ENCODE results near the gene ROMO1.
"Not testable (repeated sequence)": the region's sequence is repeated elsewhere in the genome, so short reads cannot be mapped to it uniquely, and the experiment has no call there.

Gene ROMO1

DNA sequence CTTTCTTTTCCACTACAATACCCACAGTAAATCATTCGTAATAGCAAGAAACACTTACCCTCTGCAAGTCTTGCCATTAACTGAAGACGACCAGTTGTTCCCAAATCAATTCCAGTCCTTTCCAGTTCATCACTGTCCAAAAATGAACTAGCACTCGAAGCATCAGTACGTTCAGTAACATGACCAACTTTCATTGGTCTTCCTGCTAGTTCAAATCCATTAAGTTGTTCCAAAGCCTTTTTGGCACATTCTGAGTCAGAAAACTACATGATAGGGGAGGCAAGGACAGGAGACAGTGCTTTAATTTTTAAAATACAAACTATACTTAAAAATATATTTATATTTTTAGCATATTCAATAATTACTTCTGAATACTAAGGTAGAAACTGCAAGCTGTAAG, 14.9 kb downstream of the ROMO1 start:
- TF ChIP-seq, protein P1, sequence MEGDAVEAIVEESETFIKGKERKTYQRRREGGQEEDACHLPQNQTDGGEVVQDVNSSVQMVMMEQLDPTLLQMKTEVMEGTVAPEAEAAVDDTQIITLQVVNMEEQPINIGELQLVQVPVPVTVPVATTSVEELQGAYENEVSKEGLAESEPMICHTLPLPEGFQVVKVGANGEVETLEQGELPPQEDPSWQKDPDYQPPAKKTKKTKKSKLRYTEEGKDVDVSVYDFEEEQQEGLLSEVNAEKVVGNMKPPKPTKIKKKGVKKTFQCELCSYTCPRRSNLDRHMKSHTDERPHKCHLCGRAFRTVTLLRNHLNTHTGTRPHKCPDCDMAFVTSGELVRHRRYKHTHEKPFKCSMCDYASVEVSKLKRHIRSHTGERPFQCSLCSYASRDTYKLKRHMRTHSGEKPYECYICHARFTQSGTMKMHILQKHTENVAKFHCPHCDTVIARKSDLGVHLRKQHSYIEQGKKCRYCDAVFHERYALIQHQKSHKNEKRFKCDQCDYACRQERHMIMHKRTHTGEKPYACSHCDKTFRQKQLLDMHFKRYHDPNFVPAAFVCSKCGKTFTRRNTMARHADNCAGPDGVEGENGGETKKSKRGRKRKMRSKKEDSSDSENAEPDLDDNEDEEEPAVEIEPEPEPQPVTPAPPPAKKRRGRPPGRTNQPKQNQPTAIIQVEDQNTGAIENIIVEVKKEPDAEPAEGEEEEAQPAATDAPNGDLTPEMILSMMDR (IDR thresholded peaks at IDR 0.05; ENCODE audit: insufficient read depth, low read length, missing control alignments), result no peak
- ChIA-PET CTCF (interaction anchor here (0.7 to 1.8 kb wide), 5 partner anchors 9 to 250 kb away, joined by 3 to 6 read pairs (median 4); no protein-coding TSS in a partner anchor), POLR2A (no interaction called here)
- no peak for DNase-seq (ENCODE audit: low read depth, low spot score)
- H3K4me3 ChIP-seq (ENCODE audit: low read depth, low read length), result no peak overlapping the region

DNA sequence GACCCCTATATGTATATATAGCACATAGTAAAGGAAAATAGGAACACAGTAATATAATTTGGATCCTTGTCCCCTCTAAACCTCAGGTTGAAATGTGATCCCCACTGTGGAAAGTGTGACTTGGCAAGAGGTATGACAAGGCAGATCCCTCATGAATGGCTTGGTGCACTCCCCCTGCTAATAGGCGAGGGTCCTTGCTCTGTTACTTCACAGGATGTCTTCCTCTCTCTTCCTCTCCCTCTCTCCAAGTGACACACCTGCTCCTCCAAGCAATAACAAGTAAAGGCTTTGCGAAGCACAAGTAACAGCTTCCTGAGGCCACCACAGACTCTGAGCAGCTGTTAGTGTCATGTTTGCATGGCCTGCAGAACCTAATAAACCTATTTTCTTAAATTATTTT, 16.4 kb downstream of the ROMO1 start:
- ChIA-PET CTCF (no interaction called here), POLR2A (interaction anchor here (0.5 to 0.6 kb wide), 2 partner anchors 22 to 24 kb away, joined by 3 read pairs; no protein-coding TSS in a partner anchor)
- TF ChIP-seq, protein P1 (IDR thresholded peaks at IDR 0.05; ENCODE audit: insufficient read depth, low read length, missing control alignments), result no peak

DNA sequence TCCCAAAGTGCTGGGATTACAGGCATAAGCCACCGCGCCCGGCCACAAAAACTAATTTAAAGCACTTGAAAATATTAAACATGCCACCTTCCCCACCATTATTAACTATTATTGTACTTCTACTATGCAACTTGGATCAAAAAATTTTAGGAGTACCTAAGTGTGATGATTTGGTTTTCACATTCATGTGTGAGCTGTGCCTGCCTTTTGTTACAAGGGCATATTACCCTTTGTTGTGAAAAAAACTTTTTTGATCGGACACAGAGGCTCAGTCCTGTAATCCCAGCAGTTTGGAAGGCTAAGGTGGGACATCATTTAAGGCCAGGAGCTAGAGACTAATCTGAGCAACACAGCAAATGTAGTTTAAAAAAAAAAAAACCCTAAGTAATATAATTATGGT, 17.1 kb downstream of the ROMO1 start:
- TF ChIP-seq, protein P1 (IDR thresholded peaks at IDR 0.05; ENCODE audit: insufficient read depth, low read length, missing control alignments), result no peak
- no peak for DNase-seq (ENCODE audit: low read depth, low spot score)
- H3K4me3 ChIP-seq (ENCODE audit: low read depth, low read length), result no peak overlapping the region
- ChIA-PET POLR2A (no interaction called here), CTCF (no interaction called here)

More for the DNA sequence above, 16.4 kb downstream of the ROMO1 start:
- H3K4me3 ChIP-seq (ENCODE audit: low read depth, low read length), result no peak overlapping the region
- no peak for DNase-seq (ENCODE audit: low read depth, low spot score)

DNA sequence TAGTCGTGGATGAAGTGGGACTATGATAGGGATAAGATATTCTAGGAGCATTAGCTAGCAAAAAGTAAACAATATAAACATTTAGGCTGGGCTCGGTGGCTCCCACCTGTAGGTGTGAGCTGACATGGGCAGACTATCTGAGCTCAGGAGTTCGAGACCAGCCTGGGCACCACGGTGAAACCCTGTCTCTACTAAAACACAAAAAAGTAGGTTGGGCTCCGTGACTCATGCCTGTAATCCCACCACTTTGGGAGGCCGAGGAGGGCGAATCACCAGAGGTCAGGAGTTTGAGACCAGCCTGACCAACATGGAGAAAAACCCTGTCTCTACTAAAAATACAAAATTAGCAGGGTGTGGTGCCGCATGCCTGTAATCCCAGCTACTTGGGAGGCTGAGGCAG, 19.1 kb downstream of the ROMO1 start:
- POLR2A ChIA-PET, result interaction anchor here (0.7 to 2.0 kb wide), 3 partner anchors 9 to 21 kb away, joined by 3 to 7 read pairs (median 3); no protein-coding TSS in a partner anchor
- not testable (repeated sequence) for H3K4me3 ChIP-seq (ENCODE audit: low read depth, low read length); DNase-seq (ENCODE audit: low read depth, low spot score)
- CTCF ChIA-PET, result interaction anchor here (0.9 to 2.3 kb wide), 3 partner anchors 13 to 21 kb away, joined by 3 to 13 read pairs (median 5); no protein-coding TSS in a partner anchor

DNA sequence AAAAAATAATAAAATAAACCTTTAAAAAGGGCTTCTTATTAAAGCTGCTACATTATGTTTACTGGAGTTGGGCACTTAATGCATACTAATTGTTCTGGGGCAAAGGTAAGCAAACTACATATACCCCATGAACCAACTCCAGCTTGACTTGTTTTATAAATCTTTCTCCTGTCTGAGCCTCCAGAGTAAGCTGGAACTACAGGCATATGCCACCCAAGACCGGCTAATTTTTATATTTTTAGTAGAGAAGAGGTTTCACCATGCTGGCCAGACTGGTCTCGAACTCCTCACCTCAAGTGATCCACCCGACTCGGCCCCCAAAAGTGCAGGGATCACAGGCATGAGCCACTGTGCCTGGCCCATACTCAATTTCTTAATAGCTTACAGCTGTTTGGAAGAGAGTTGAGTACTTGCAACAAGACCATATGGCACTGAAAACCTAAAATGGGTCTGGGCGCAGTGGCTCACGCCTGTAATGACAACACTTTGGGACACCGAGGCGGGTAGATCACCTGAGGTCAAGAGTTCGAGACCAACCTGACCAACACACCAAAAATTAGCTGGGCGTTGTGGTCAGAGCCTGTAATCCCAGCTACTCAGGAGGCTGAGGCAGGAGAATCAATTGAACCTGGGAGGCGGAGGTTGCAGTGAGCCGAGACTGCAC, 19.9 kb downstream of the ROMO1 start:
- CTCF ChIA-PET, result interaction anchor here (0.8 to 2.3 kb wide), 6 partner anchors 10 to 165 kb away, joined by 3 to 13 read pairs (median 3); no protein-coding TSS in a partner anchor
- POLR2A ChIA-PET, result interaction anchor here (0.7 to 2.0 kb wide), 5 partner anchors 10 to 20 kb away, joined by 3 to 7 read pairs (median 6); no protein-coding TSS in a partner anchor

DNA sequence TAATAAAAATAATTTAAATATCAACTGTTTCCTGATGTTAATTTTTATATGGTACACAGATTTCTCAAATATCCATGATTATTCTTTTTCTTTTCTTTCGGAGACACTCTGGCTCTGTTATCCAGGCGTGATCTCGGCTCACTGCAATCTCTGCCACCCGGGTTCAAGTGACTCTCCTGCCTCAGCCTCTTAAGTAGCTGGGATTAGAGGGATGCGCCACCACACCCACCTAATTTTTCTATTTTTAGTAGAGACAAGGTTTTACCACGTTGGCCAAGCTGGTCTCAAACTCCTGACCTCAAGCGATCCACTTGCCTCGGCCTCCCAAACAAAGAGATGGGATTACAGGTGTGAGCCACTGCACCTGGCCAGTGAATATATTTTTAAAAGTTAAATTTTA, 20.5 kb downstream of the ROMO1 start:
- TF ChIP-seq, protein P1 (IDR thresholded peaks at IDR 0.05; ENCODE audit: insufficient read depth, low read length, missing control alignments), result no peak
- H3K4me3 ChIP-seq (ENCODE audit: low read depth, low read length), result no peak overlapping the region
- ChIA-PET CTCF (interaction anchor here (0.8 to 2.3 kb wide), 6 partner anchors 10 to 164 kb away, joined by 3 to 13 read pairs (median 3); no protein-coding TSS in a partner anchor), POLR2A (interaction anchor here (0.7 to 2.0 kb wide), 4 partner anchors 9 to 169 kb away, joined by 3 to 7 read pairs (median 6); no protein-coding TSS in a partner anchor)
- DNase-seq (ENCODE audit: low read depth, low spot score), result no peak

More for the DNA sequence above, 19.9 kb downstream of the ROMO1 start:
- DNase-seq (ENCODE audit: low read depth, low spot score), result no peak
- TF ChIP-seq, protein P1 (IDR thresholded peaks at IDR 0.05; ENCODE audit: insufficient read depth, low read length, missing control alignments), result no peak
- no peak overlapping the region for H3K4me3 ChIP-seq (ENCODE audit: low read depth, low read length)

Data from AG04449 (cell line).